Embryonic facial prominence (tissue), 1 donor: ENCODE data around the gene HMCES.

Experiments
- DNase-seq: peaks from one replicate; pipeline ENCODE4 v3.0.0-alpha.2; 2016; ENCODE audit errors: extremely low spot score

HMCES gene

DNA sequence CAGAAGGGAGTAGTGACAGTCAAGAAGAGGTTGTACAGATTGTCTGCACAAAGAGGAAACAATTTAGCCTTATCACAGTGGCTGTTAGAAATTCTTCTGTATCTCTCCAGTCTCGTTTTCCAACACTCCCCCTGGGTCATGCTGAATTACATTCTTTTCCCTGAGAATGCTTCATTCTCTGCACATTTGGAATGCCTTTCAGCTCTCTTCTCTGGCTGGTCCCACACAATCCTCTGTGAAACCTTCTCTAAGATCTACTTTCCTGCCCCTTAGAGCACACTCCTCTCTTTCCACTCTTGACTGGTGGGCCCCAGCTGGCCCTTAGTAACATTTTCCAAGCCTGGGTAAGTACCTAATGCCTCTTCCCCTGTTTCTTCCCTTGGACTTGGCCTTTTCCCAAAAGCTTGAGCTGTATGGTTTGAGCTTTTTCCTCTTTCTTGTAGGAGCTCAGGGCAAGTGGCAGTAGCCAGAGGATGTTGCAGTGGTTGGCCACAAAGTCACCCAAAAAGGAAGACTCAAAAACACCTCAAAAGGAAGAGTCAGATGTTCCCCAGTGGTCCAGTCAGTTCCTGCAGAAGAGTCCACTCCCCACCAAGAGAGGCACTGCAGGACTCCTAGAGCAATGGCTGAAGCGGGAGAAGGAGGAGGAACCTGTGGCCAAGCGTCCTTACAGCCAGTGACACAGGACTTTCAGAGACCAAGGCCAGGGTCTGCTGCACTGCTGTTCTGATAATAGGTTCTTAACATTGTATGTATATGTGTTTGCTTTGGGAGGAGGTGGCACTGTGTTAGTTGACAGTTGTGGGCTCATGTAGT, 25.7 kb downstream of the HMCES start:
- DNase-seq: no peak

GRCh38 chr3:129304962-129305222, 26.2 kb downstream of the HMCES start:
- DNase-seq: no peak

DNA sequence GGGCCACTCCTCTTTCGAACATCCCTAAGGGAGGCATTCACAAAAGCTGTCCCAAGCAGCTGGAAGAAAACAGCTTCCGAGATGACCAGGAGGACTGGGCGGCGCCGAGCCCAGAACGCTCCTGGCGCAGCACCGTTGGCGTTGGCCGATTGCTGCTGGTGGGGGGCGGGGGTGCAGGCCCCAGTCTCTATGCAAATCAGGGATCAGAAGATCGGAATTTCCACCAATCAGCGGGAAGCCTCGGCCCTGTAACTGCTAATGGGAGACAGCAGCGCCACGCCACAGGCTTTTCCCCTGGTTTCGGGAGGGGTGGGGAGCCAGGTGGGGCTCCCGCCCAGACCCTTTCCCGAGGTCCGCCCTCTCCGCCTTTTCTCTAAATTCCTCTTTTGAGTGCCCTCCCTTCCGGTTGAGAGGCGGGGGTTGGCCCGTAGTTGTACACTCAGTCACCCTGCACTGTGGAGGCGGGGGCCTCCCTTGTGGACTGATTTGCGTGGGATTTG, 27.0 kb downstream of the HMCES start:
- peak; percentile 68 for DNase-seq

GRCh38 chr3:129308636-129309035, 30.0 kb downstream of the HMCES start:
- DNase-seq: no peak

DNA sequence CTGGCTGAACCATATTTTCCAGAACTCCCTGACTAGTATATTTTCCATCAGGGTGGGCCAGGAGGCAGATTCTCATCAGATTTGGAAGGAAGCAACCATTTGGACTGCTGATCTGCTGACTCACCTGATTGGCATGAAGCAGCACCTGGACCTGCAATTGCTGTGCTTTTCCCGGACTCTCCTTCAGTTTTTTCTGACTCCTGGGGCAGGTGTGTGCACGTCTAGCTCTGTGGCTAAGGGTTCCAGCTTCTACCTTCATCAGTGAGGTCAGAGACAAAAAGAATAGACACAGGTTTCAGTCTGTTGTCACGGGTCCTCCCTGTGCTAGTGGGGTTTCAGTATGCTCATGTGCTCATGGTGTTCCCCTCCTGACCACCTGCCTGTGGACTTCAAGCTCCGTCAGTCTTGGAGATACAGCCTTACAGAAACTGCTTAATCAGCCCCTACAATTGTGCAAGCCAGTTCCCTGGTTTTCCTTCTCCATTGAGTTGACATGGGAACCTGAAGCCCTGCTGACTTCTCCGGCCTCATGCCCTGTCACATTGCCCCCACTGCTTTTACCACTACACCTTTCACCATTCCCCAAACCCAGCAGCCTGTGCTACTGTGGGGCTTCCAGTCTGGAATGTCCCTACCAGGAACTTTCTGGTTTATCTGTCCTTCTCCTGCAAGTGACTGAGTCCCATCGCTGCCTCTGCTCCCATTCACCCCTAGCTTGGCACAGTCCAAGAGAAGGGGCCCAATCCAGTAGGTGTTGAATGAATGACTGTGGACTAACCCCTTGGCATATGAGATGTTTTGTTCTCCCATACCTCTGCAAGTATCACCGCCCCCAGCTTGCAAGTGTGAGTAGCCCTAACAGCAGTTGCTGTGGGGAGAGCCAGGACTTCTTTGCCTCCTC, 31.7 kb downstream of the HMCES start:
- no peak for DNase-seq

DNA sequence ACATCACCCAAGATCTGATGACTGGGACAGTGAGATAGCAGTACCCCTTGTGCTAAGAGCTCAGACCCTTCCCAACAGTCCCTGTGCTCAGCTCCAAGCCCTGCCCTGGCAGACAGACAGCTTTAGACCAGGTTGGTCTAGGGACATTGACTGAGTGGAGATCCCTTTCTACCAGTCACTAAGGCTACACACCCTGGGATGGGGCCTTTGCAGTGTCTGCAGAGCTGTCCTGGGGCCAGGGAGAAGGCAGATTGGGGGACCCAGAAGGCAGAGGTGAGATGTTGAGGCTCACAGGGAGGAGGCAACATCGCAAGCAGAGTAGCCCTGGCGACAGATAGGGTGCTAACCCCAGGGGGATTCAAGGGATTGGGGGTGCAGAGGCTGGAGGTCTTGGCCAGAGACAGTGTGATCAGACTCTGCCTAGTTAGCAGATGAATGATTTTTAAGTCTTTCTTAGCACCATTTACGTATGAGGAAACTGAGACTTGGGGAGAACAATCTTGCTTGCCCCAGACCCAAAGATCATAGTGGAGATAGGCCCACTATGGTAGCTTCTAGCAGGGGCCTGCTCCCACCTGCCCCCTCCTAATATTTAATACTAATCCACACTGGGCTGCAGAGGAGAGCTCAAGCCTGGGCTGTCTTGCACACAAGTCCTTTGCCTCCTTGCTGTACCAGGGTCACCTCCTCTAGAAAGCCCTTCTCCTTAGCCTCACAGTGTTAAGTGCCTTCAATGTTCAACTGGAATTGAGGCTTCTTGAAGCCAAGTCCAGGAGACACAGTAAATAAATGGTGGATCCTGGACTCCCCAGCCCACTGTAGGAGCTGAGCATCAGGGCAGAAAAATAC, 32.6 kb downstream of the HMCES start:
- DNase-seq: no peak

DNA sequence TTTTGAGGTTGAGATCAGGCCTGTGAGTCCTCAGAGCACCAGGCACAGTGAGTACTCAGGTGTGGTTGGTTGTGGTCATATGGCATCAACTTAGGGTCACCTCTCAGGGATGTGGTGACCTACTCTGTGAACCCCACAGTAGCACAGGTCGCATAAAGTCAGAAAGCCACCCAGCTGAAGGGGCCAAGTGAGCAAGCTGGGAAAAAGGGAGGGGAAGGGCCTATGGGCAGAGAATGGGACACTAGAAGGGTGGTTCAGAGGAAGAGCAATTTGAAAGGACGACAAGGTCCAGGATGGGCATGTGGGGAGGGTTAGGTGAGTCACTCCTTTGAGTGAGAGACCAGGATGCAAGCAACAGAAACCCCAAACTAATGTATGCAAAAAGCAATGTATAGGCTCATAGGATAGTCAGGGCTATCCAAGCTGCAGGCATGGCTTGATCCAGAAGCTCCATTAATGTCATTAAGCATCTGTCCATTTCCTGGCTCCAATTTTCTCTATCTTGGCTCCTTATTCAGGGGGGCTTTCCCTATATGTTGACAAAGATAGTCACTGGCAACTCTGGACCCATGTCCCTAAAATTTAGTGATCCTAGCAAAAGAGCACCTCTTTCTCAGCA, 33.5 kb downstream of the HMCES start:
- DNase-seq: no peak

DNA sequence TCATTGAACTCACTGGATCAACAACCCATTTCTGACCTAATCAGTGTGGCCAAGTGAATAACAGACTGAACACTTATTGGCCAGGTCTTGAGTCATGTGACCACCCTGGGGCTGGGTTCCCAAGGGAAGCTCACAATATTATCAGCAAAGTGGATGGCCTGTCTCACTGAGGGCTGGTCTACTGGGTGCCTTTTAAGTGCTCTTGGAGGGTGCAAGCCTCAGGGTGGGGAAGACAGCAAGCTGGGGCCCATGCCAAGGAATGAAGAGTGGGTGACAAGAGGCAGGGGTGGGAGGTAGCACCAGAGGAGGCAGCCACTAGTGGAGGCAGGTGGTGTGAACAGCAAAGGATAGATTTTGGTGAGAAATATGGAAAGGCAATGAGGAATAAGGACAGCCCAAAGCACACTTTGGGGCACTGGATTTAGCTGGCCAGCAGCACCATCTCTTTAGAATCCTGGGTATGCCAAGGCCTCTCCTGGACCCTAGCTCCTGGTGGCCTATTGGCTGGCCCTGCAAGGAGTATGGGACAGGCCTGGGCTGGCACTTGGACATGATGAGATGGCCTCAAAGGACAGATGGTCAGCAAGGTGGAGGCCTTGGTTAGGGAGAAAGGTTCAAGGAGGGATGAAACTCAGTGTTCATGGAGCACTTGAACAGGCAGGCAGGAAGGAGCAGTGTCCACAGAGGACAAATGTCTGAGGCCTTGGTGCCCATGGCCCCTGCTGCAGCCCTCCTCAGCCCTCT, 34.2 kb downstream of the HMCES start:
- no peak for DNase-seq

DNA sequence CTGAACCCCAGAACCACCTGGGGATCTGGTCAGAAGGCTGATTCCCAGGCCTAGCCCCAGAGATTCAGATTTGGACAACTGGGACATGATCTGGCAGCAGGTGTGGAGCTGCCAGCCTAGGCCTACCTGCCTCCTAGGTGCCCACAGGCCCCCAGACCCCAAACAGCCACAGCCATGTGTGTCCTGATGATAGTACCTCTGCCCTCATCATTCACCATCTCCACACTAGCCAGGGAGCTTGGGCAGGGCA, 34.7 kb downstream of the HMCES start:
- DNase-seq: no peak

DNA sequence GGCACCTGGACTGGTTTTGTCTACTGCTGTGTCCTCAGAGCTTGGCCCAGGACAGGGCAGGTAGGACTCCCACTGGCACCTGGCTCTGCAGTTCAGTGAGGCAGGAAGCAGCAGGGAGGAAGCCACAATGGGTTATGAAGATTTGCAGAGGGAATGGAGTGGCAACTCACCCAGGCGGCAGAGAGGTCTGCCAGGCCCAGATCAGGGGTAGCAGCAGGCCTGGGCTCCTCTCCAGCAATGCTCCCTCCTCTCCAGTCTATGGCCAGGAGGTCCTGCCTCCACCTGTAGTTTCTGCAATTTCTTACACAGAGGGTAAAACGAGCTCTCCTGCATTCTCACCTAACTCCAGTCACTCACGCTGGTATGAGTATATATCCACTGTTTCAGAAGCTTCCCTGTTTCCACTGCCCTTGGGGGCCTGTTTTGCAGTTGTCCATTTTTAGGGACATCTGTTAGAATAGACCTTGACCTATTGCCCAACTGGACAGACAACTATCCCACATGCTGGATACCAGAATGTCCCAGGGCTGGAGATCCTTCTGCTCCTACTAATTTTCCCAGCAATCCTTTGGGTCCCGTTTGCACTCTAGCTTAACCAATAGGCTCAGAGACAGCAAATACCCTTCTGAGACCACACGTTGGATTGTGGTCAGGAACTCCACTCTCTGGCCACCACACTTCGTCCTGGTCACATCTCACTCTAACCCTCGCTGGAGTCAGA, 35.2 kb downstream of the HMCES start:
- no peak for DNase-seq

GRCh38 chr3:129314386-129315222, 35.9 kb downstream of the HMCES start:
- DNase-seq: peak; percentile 73

DNA sequence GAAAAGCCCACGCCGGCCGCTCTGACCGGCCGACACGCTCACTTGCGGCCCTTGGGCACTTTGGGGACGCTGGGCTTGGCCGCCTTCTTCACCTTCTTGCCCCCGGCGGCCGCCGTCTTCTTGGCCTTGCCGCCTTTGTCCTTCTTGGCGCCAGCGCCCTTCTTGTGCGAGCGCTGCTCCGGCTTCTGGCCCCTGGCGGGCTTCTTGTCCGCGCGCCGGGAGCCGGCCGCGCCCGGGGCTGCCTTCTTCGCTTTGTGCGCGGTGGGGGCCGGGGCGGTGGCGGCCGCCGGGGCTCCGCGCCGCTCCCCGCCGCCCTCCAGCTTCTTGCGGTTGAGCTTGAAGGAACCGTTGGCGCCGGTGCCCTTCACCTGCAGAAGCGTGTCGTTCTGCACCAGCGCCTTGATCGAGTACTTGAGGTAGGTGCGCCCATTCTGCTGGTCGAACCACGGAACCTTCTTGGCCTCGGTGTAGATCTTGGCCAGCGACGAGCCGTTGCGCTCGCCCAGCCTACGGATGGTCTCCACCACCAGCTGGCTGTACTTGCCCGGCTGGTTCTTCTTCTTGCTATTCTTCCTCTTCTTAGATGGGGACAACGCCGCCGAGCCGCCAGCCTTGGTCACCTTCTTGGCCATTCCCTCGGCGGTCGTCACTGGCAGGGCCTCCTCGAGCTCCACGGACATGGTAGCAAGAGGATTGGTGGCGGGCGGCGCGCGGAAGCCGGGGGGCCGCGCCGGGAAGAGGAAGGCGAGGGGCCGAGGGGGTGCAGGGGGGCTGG, 36.7 kb downstream of the HMCES start:
- DNase-seq: no peak

DNA sequence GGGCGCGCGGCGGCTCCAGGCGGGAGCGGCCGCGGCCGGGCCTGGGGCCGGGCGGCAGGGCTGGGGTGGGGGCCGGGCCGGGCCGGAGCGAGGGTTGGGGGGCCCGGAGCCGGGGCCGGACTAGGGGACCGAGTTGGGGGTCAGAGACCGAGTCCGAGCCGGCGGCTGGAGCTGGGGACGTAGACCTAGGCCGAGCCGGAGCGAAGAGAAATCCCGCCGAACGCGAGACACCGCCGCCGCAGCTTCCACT, 37.3 kb downstream of the HMCES start:
- peak; percentile 76 for DNase-seq

- DNase-seq: no peak
Observed at GRCh38 chr3:129316248-129317013, 37.8 kb downstream of the HMCES start.

DNA sequence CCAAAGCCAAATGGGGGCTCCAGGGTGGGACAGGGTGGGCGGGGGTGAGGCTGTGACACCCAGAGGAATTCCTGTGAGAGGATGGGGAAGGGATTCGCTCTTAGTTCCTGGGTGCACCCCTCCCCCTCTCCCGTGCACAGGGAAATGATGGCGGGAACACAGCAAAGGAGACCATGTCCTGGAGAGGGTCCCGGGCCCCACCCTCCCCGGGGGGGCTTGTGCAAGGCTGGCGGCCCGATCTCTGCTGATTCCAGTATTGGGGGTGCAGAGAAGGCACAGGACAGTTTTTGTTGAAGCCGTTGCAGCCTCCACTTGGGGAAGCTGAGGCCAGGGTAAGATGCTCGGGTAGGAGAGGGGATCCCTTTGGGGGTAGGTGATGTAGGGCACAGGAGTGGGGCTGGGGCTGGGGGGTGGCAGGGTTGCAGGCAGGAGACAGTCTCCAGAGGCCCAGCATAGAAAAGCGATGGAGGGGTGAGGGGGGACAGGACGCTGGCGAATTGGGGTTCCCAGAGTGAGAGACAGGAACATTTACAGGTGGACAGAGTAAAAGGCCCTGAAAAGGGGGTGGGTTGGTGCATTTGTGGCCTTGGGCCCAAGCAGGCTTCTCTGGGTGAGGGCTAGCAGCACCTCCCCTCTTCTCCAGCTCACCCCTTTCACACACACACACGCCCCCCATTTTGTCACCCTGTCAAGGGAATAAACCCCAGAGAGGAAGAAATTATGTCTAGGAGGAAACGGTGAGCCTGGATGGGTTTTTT, 38.5 kb downstream of the HMCES start:
- no peak for DNase-seq

GRCh38 chr3:129317848-129318247, 39.2 kb downstream of the HMCES start:
- no peak for DNase-seq

- DNase-seq: no peak
Observed at GRCh38 chr3:129318921-129319320, 40.3 kb downstream of the HMCES start.

GRCh38 chr3:129320261-129320660, 41.6 kb downstream of the HMCES start:
- DNase-seq: no peak
